WERI-Rb-1 (cell line): ENCODE measurements around the gene LDLRAD2.
A peak's percentile ranks its signal among the peaks of the same experiment; 100 is the strongest.
"Not testable (repeated sequence)": the region's sequence is repeated elsewhere in the genome, so short reads cannot be mapped to it uniquely, and the experiment has no call there.

Experiments used
- DNase-seq: peaks from one replicate; pipeline ENCODE4 v3.0.0-alpha.2; 2020
- H3K27ac ChIP-seq: fragments of 250-450 bp; sonication (Bioruptor Pico); 2 replicates; pipeline ENCODE4 v1.5.1; 2020; ENCODE audit warnings: mild to moderate bottlenecking, moderate library complexity
- H3K27me3 ChIP-seq: fragments of 250-450 bp; sonication (Bioruptor Pico); 2 replicates; pipeline ENCODE4 v1.5.1; 2021; ENCODE audit warnings: mild to moderate bottlenecking, low read depth, moderate library complexity; ENCODE audit not compliant: insufficient read depth, severe bottlenecking
- H3K36me3 ChIP-seq: fragments of 250-450 bp; sonication (Bioruptor Pico); 2 replicates; pipeline ENCODE4 v1.5.1; 2020; ENCODE audit warnings: mild to moderate bottlenecking, moderate library complexity
- H3K4me3 ChIP-seq: 2 replicates; pipeline ENCODE4 v1.5.1; 2011; ENCODE audit warnings: low read depth, mild to moderate bottlenecking, control low read depth, low read length
- H3K9me3 ChIP-seq: fragments of 250-450 bp; sonication (Bioruptor Pico); 2 replicates; pipeline ENCODE4 v1.5.1; 2021; ENCODE audit warnings: mild to moderate bottlenecking, moderate library complexity; ENCODE audit not compliant: severe bottlenecking
- CTCF ChIP-seq: IDR thresholded peaks from 2 replicates; pipeline ENCODE4 v1.5.1; 2011; ENCODE audit warnings: low read depth, mild to moderate bottlenecking, control low read depth, inconsistent platforms, low read length

LDLRAD2 gene

DNA sequence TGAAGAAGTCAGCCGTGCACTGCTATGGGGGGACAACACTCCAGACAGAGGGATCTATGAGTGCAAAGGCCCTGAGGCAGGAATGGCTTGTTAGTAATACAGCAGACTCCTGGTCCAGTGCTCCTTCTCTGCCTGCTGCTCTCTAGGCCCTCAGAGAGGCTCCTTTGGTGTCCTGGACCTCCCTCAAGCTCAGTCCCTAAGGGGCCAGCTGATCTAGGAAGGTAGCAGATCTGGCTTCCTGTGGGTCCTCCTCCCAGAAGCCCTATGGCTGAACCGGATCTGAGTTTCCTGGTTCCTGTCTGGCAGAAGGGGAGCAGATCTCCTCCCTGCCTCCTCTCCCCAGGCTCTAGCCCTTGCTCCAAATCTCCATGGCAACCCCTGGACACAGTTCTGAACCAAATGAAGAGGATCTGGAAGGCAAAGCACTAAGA lies at the start of gene LDLRAD2:
TSS of gene LDLRAD2 (plus strand) at position 391 of the 431 bp plus-strand sequence. CDS start 187 bp downstream, outside the sequence.
- DNase-seq: no peak

DNA sequence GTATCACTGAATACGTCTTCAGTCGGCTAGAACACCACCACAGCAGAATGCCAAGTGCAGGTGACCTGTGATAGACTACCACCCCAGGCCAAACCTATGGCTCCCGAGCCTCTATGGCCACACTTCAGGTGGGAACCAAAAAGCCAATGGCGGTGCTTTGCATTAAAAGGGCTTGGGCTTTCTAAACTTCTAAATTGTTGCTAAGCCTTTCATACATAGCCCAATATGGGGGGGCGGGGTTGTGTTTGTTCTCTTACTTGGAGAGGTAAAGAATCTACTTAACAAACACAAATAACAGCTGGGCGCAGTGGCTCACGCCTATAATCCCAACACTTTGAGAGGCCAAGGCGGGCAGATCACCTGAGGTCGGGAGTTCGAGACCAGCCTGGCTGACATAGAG lies 48.8 kb upstream of the LDLRAD2 start:
- H3K27me3 ChIP-seq: no peaks in the 10 kb centered on the region
- no peaks in the 10 kb centered on the region for H3K9me3 ChIP-seq
- no peak for TF ChIP-seq CTCF
- H3K36me3 ChIP-seq: no peaks in the 10 kb centered on the region; the same call in 1 of the 2 replicates
- no peak overlapping the region for H3K4me3 ChIP-seq
- no peak overlapping the region for H3K27ac ChIP-seq
- peak; percentile 19 for DNase-seq

More for the DNA sequence above, at the start of gene LDLRAD2:
- Histone ChIP-seq H3K27ac (no peak within 1 kb of the TSS), H3K36me3 (no peaks in the 10 kb centered on the region), H3K9me3 (no peaks in the 10 kb centered on the region), H3K27me3 (no peaks in the 10 kb centered on the region), H3K4me3 (no peak within 1 kb of the TSS)
- no peak for TF ChIP-seq CTCF

DNA sequence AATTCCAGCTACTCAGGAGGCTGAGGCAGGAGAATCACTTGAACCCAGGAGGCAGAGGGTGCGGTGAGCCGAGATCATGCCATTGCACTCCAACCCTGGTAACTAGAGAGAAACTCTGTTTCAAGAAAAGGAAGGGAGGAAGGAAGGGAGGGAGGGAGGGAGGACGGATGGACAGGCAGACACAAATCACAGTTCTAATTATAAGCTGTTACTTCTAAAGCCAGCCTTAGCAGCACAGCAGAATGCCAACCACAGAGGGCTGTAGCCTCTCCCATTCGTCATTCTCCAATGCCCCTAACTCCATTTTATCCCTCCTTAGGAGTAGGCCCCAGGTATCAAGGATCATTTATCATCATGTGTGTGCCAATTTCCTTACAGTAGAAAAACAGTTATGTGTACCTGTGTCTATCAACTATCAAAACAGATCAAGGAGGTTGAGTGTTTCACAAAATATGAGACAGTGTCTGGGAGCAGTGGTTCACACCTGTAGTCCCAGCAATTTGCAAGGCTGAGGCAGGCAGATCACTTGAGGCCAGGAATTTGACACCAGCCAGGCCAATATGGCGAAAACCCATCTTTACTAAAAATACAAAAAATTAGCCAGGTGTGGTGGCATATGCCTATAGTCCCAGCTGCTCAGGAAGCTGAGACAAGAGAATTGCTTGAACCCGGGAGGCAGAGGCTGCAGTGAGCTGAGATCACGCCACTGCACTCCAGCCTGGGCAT lies 48.2 kb upstream of the LDLRAD2 start:
- no peaks in the 10 kb centered on the region; the same call in 1 of the 2 replicates for H3K36me3 ChIP-seq
- H3K27me3 ChIP-seq: no peaks in the 10 kb centered on the region
- H3K27ac ChIP-seq: no peak overlapping the region
- no peak for DNase-seq
- H3K9me3 ChIP-seq: no peaks in the 10 kb centered on the region
- TF ChIP-seq CTCF: no peak
- H3K4me3 ChIP-seq: no peak overlapping the region

GRCh38 chr1:21764615-21765423 lies 47.2 kb upstream of the LDLRAD2 start:
- no peak for TF ChIP-seq CTCF
- H3K9me3 ChIP-seq: no peaks in the 10 kb centered on the region
- no peaks in the 10 kb centered on the region; the same call in 1 of the 2 replicates for H3K36me3 ChIP-seq
- no peak overlapping the region for H3K27ac ChIP-seq
- no peak for DNase-seq
- no peak overlapping the region for H3K4me3 ChIP-seq
- H3K27me3 ChIP-seq: no peaks in the 10 kb centered on the region

- Histone ChIP-seq H3K9me3 (no peaks in the 10 kb centered on the region), H3K36me3 (no peaks in the 10 kb centered on the region; the same call in 1 of the 2 replicates), H3K27ac (no peak overlapping the region), H3K4me3 (no peak overlapping the region), H3K27me3 (no peaks in the 10 kb centered on the region)
- no peak for DNase-seq
- TF ChIP-seq CTCF: no peak
Observed at GRCh38 chr1:21766210-21766609, 45.9 kb upstream of the LDLRAD2 start.

- H3K27me3 ChIP-seq, H3K27ac ChIP-seq, H3K4me3 ChIP-seq, H3K36me3 ChIP-seq, DNase-seq, H3K9me3 ChIP-seq: not testable (repeated sequence)
Observed at GRCh38 chr1:21767106-21767505, 45.0 kb upstream of the LDLRAD2 start.
